Keratinocyte (primary cell): ENCODE data around the gene ALCAM.

ENCODE experiments used
- EZH2 ChIP-seq: IDR thresholded peaks from one replicate; pipeline ENCODE4 v1.6.1; 2012; ENCODE audit warnings: inconsistent platforms, mild to moderate bottlenecking, low read length, moderate library complexity
- TF ChIP-seq, protein P1 (sequence below), 3 experiments: IDR thresholded peaks in 1 of 3; conservative IDR thresholded peaks in 1 of 3; optimal IDR thresholded peaks in 1 of 3; 2 replicates in 2 of 3; 3 replicates in 1 of 3; pipeline versions ENCODE3 to v1.5.1; 2011; ENCODE audit warnings: low read length in 3 of 3, mild to moderate bottlenecking in 3 of 3, moderate library complexity in 2 of 3, control low read depth in 1 of 3, inconsistent platforms in 1 of 3; ENCODE audit not compliant: insufficient read depth in 2 of 3; ENCODE audit errors: extremely low read depth in 1 of 3

DNA sequence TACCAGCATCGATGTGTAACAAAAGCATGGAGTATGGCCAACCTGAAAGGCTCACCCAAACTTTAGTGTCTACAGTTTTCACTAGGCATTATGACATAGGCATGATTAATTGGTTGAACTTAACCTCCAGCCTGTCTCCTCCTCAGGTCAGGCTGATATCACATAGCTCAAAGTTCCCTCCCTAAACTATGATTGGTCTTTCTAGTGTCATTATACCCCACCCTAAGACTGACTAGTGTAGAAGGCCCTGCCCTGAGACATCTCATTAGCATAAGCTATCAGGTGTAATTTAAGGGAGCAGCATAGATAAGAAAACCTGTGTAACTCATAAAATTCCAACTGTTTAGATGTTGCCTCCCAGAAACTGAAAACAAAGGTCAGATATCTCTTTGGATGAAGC is 195.2 kb downstream of the ALCAM start:
- TF ChIP-seq, protein P1, sequence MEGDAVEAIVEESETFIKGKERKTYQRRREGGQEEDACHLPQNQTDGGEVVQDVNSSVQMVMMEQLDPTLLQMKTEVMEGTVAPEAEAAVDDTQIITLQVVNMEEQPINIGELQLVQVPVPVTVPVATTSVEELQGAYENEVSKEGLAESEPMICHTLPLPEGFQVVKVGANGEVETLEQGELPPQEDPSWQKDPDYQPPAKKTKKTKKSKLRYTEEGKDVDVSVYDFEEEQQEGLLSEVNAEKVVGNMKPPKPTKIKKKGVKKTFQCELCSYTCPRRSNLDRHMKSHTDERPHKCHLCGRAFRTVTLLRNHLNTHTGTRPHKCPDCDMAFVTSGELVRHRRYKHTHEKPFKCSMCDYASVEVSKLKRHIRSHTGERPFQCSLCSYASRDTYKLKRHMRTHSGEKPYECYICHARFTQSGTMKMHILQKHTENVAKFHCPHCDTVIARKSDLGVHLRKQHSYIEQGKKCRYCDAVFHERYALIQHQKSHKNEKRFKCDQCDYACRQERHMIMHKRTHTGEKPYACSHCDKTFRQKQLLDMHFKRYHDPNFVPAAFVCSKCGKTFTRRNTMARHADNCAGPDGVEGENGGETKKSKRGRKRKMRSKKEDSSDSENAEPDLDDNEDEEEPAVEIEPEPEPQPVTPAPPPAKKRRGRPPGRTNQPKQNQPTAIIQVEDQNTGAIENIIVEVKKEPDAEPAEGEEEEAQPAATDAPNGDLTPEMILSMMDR (optimal IDR thresholded peaks at IDR 0.05 in 1 of 3, IDR thresholded peaks at IDR 0.05 in 1 of 3, conservative IDR thresholded peaks at IDR 0.05 in 1 of 3; ENCODE audit: extremely low read depth in 1 of 3, insufficient read depth in 2 of 3, low read length in 3 of 3), result no peak
- TF ChIP-seq EZH2, result no peak
